Astrocyte (in vitro differentiated cells and primary cell): ENCODE data around the gene TAL1. TPM values are rescaled to one million over a fixed set of nuclear protein-coding genes. Genes with fewer than 3 reads are reported as not detected.

Source experiments
- DNase-seq: peaks from one replicate; pipeline ENCODE4 v3.0.0-alpha.2; 2010; ENCODE audit warnings: low read depth
- FAIRE-seq: peaks from 2 replicates; lab custom pipeline; 2011; peaks lifted over from hg19 to GRCh38; lab: Jason Lieb, UNC
- H2AFZ ChIP-seq: 2 replicates; pipeline ENCODE4 v1.6.0; 2012; ENCODE audit warnings: low read depth, low read length, inconsistent platforms
- H3K27ac ChIP-seq: 2 replicates; pipeline ENCODE4 v1.5.1; 2011; ENCODE audit warnings: low read depth, low read length, inconsistent platforms
- H3K27me3 ChIP-seq: 2 replicates; pipeline ENCODE4 v1.6.0; 2011; ENCODE audit warnings: low read length, inconsistent platforms; ENCODE audit not compliant: insufficient read depth
- H3K36me3 ChIP-seq: 2 replicates; pipeline ENCODE4 v1.5.1; 2011; ENCODE audit warnings: low read length, inconsistent platforms; ENCODE audit not compliant: insufficient read depth
- H3K4me1 ChIP-seq: 2 replicates; pipeline ENCODE4 v1.5.1; 2011; ENCODE audit warnings: low read length, inconsistent platforms; ENCODE audit not compliant: insufficient read depth
- H3K4me2 ChIP-seq: 2 replicates; pipeline ENCODE4 v1.6.0; 2012; ENCODE audit warnings: low read length, inconsistent platforms
- H3K4me3 ChIP-seq: 2 replicates; pipeline ENCODE4 v1.5.1; 2011; ENCODE audit warnings: low read depth, mild to moderate bottlenecking, low read length, inconsistent platforms; ENCODE audit not compliant: insufficient read depth
- H3K79me2 ChIP-seq: 2 replicates; pipeline ENCODE4 v1.6.0; 2012; ENCODE audit warnings: mild to moderate bottlenecking, low read length, inconsistent platforms; ENCODE audit not compliant: insufficient read depth
- H3K9ac ChIP-seq: 2 replicates; pipeline ENCODE4 v1.6.0; 2012; ENCODE audit warnings: mild to moderate bottlenecking, low read length, inconsistent platforms
- H3K9me3 ChIP-seq: 2 replicates; pipeline ENCODE4 v1.5.1; 2012; ENCODE audit warnings: low read depth, mild to moderate bottlenecking, low read length, inconsistent platforms; ENCODE audit not compliant: insufficient read depth
- H4K20me1 ChIP-seq: 2 replicates; pipeline ENCODE4 v1.6.0; 2012; ENCODE audit warnings: low read length, inconsistent platforms; ENCODE audit not compliant: insufficient read depth
- H3K27ac Mint-ChIP-seq: one replicate; pipeline ENCODE4 v1.8.0; 2021; ENCODE audit warnings: mild to moderate bottlenecking, mixed read lengths; ENCODE audit not compliant: unreplicated experiment
- H3K27me3 Mint-ChIP-seq: one replicate; pipeline ENCODE4 v1.8.0; 2021; ENCODE audit warnings: low read depth, mixed read lengths; ENCODE audit not compliant: unreplicated experiment
- H3K36me3 Mint-ChIP-seq: one replicate; pipeline ENCODE4 v1.8.0; 2021; ENCODE audit warnings: low read depth, mixed read lengths; ENCODE audit not compliant: unreplicated experiment
- H3K4me1 Mint-ChIP-seq: one replicate; pipeline ENCODE4 v1.8.0; 2021; ENCODE audit warnings: low read depth, mixed read lengths; ENCODE audit not compliant: unreplicated experiment
- H3K4me3 Mint-ChIP-seq: one replicate; pipeline ENCODE4 v1.8.0; 2021; ENCODE audit warnings: mild to moderate bottlenecking, moderate library complexity, mixed read lengths; ENCODE audit not compliant: unreplicated experiment
- H3K9me3 Mint-ChIP-seq: one replicate; pipeline ENCODE4 v1.8.0; 2021; ENCODE audit warnings: mild to moderate bottlenecking, mixed read lengths; ENCODE audit not compliant: unreplicated experiment
- EZH2 ChIP-seq: IDR thresholded peaks from 2 replicates; pipeline ENCODE4 v1.6.1; 2012; ENCODE audit warnings: mild to moderate bottlenecking, low read length, inconsistent platforms; ENCODE audit not compliant: insufficient read depth
- total RNA-seq: library from RNA; stranded (reverse); gene quantifications from 2 replicates; pipeline ENCODE4 v1.2.1, GENCODE V29; 2021
- TF ChIP-seq, protein P1 (sequence below): IDR thresholded peaks from 2 replicates; pipeline ENCODE4 v1.5.1; 2011; ENCODE audit warnings: low read depth, mild to moderate bottlenecking, inconsistent platforms, low read length, moderate library complexity; ENCODE audit not compliant: insufficient read depth

The TAL1 gene
- total RNA-seq, 1 donor from 2014 or later: 0.14 TPM

DNA sequence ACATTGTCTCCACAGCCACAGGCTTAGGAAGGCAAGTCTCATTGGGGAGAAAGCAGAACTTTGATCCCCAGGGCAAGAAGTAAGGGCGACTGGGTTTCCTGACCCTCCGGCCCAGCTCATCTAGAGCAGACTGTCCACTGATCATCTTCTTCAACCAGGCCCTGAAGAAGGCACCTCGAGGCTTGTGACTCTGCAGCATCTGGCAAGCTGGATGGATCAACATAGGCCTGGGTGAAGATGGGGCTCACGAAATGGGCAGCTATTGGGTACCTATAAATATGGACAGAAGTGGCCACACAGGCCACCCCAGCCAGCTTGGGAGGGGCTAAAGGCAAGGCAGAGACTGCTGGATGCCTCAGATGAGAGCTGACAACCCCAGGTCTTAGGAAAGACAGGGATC, 13.0 kb downstream of the TAL1 start:
- Mint-ChIP-seq H3K4me3 (no peak overlapping the region), H3K27me3 (peaks cover 31% of the 10 kb centered on the region), H3K36me3 (no peaks in the 10 kb centered on the region), H3K4me1 (no peaks in the 10 kb centered on the region), H3K27ac (no peak overlapping the region), H3K9me3 (peaks cover 3% of the 10 kb centered on the region)
- no peaks in the 10 kb centered on the region for H4K20me1 ChIP-seq
- H2AFZ ChIP-seq: no peak overlapping the region
- no peaks in the 10 kb centered on the region for H3K79me2 ChIP-seq
- H3K4me3 ChIP-seq: no peak overlapping the region
- no peak for DNase-seq
- no peak overlapping the region for H3K4me2 ChIP-seq
- no peak for TF ChIP-seq EZH2
- TF ChIP-seq, protein P1, sequence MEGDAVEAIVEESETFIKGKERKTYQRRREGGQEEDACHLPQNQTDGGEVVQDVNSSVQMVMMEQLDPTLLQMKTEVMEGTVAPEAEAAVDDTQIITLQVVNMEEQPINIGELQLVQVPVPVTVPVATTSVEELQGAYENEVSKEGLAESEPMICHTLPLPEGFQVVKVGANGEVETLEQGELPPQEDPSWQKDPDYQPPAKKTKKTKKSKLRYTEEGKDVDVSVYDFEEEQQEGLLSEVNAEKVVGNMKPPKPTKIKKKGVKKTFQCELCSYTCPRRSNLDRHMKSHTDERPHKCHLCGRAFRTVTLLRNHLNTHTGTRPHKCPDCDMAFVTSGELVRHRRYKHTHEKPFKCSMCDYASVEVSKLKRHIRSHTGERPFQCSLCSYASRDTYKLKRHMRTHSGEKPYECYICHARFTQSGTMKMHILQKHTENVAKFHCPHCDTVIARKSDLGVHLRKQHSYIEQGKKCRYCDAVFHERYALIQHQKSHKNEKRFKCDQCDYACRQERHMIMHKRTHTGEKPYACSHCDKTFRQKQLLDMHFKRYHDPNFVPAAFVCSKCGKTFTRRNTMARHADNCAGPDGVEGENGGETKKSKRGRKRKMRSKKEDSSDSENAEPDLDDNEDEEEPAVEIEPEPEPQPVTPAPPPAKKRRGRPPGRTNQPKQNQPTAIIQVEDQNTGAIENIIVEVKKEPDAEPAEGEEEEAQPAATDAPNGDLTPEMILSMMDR: no peak
- no peak overlapping the region for H3K9ac ChIP-seq
- H3K4me1 ChIP-seq: no peaks in the 10 kb centered on the region
- peaks cover 32% of the 10 kb centered on the region for H3K27me3 ChIP-seq
- no peaks in the 10 kb centered on the region for H3K36me3 ChIP-seq
- no peak overlapping the region for H3K27ac ChIP-seq
- FAIRE-seq: no peak
- no peaks in the 10 kb centered on the region for H3K9me3 ChIP-seq

DNA sequence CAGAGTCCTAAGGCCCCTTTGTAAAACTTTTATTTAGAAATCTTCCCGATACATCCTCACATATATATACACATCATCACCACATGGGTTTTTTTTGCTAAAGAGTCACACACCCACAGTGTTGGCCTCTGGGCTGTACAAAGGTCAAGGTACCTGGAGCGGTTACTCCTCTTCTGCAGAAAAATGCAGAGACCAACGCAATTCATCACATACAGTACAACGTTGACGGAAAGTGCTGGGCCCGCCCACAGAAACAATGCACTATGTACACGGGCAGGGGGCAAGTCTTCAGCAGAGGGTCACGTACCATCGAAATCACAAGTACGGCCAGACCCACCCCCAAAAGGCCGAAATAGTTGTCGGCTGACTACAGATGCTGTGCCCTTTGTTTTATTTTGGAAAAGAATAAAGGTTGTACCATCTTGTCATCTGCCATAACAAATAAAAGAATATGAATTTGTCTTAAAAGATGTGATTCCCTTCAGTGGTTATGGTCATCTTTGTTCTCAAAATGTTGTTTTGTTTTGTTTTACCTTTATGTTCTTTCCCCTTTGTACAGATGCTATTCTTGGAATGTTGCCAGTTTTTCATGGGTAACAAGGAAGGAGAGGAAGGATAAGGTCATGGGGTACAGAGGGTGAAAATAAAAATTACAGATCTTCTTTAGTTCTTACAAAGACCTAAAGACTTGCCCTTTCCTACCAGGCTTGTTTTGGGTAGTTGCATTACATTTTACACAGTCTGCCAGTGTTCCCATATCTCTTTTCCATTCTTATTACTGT, 15.6 kb downstream of the TAL1 start:
- no peak for TF ChIP-seq EZH2
- TF ChIP-seq, protein P1: no peak
- DNase-seq (no peak), FAIRE-seq (no peak)
- H3K27ac ChIP-seq: no peak overlapping the region
- no peak overlapping the region for H3K4me3 ChIP-seq
- H2AFZ ChIP-seq: no peak overlapping the region
- H3K9ac ChIP-seq: no peak overlapping the region
- Mint-ChIP-seq H3K27ac (no peak overlapping the region), H3K27me3 (peaks cover 31% of the 10 kb centered on the region), H3K4me3 (no peak overlapping the region), H3K4me1 (no peaks in the 10 kb centered on the region), H3K9me3 (peaks cover 3% of the 10 kb centered on the region), H3K36me3 (no peaks in the 10 kb centered on the region)
- H3K9me3 ChIP-seq: no peaks in the 10 kb centered on the region
- peaks cover 7% of the 10 kb centered on the region for H3K27me3 ChIP-seq
- no peaks in the 10 kb centered on the region for H3K36me3 ChIP-seq
- no peaks in the 10 kb centered on the region for H3K4me1 ChIP-seq
- H3K4me2 ChIP-seq: no peak overlapping the region
- H4K20me1 ChIP-seq: no peaks in the 10 kb centered on the region
- no peaks in the 10 kb centered on the region for H3K79me2 ChIP-seq

DNA sequence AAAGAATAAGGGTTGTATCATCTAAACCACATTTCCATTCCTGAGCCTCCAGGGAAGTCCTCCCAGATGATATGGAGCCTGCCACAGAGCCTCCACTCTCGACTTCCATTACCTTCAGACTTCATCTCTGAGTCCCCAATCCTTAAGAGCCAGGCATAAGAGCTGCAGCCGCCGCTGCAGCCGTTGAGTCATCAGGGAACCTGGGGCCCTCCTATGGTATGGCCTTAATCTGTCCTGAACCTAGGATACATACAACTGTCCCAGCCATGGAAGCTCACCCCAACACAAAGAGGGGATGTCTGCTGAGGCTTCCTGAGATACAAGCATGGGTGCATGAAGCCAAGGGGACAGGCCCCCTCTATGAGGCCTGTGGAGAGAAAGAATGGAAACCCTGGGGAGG, 16.3 kb downstream of the TAL1 start:
- peaks cover 31% of the 10 kb centered on the region for H3K27me3 Mint-ChIP-seq
- H4K20me1 ChIP-seq: no peaks in the 10 kb centered on the region

More for the DNA sequence above, 16.3 kb downstream of the TAL1 start:
- Histone ChIP-seq H3K9ac (no peak overlapping the region), H3K4me3 (no peak overlapping the region), H3K4me1 (no peaks in the 10 kb centered on the region), H3K79me2 (no peaks in the 10 kb centered on the region), H3K36me3 (no peaks in the 10 kb centered on the region), H3K27ac (no peak overlapping the region), H3K27me3 (no peaks in the 10 kb centered on the region), H3K9me3 (no peaks in the 10 kb centered on the region), H3K4me2 (no peak overlapping the region), H2AFZ (no peak overlapping the region)
- FAIRE-seq: no peak
- Mint-ChIP-seq H3K9me3 (peaks cover 3% of the 10 kb centered on the region), H3K4me1 (no peaks in the 10 kb centered on the region), H3K36me3 (no peaks in the 10 kb centered on the region), H3K4me3 (no peak overlapping the region), H3K27ac (no peak overlapping the region)
- no peak for DNase-seq
- no peak for TF ChIP-seq EZH2
- TF ChIP-seq, protein P1: no peak
